22Rv1 (cell line): ENCODE data around the gene WASF1.

ENCODE experiments used
- CTCF ChIP-seq: fragments of 450-650 bp; IDR thresholded peaks from 2 replicates; pipeline ENCODE4 v1.5.1; 2017; ENCODE audit warnings: mild to moderate bottlenecking
- ZFX ChIP-seq: fragments of 450-650 bp; IDR thresholded peaks from 2 replicates; pipeline ENCODE4 v1.6.1; 2017; ENCODE audit warnings: antibody characterized with exemption, borderline replicate concordance

GRCh38 chr6:110226261-110226660, 46.8 kb upstream of the WASF1 start:
- TF ChIP-seq CTCF (no peak), ZFX (no peak)
